ENCODE data around the gene SPEG. TPM values are rescaled to one million over a fixed set of nuclear protein-coding genes. Genes with fewer than 3 reads are reported as not detected.
A peak's percentile ranks its signal among the peaks of the same experiment; 100 is the strongest.

Gene SPEG
- total RNA-seq, 2 experiments from 2014 or later, result 2.0 to 2.6 TPM

GRCh38 chr2:219526320-219527075, 91.9 kb downstream of the SPEG start:
- H3K9me3 Mint-ChIP-seq, result no peaks in the 10 kb centered on the region
- H3K4me1 Mint-ChIP-seq, result peaks cover 3% of the 10 kb centered on the region
- peaks cover 79% of the 10 kb centered on the region for H3K27me3 Mint-ChIP-seq
- POLR2A ChIA-PET, result interaction anchor here (1.0 kb wide), 1 partner anchor 17 kb away, joined by 3 read pairs; no protein-coding TSS in a partner anchor
- no peak overlapping the region for H3K27ac Mint-ChIP-seq
- no peak overlapping the region for H3K4me3 Mint-ChIP-seq
- CTCF ChIA-PET, result interaction anchor here (1.3 to 9.6 kb wide), 4 partner anchors 10 to 124 kb away, joined by 4 to 79 read pairs (median 8); partner anchors contain the start of genes CHPF and TMEM198
- H3K36me3 Mint-ChIP-seq (ENCODE audit: low read depth), result no peaks in the 10 kb centered on the region
- DNase-seq, result no peak

DNA sequence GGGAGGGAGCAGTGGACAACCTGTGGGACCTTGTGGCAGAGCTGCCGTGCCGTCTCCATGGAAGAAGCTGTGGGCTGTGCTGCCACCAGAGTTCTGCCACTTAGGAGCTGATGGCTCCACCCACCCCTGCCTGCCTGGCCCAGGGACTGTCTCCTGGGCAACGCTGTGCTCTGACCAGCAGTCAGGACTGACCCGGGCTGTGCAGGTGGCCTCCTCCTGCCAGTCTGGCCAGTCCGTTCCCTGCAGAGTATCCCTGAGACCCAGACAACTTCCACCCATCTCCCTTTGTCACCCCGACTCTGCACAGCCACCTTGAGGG, 92.4 kb downstream of the SPEG start:
- ChIA-PET CTCF (interaction anchor here (1.6 to 9.6 kb wide), 3 partner anchors 11 to 124 kb away, joined by 5 to 79 read pairs (median 11); partner anchors contain the start of genes CHPF and TMEM198), POLR2A (interaction anchor here (1.0 kb wide), 1 partner anchor 17 kb away, joined by 3 read pairs; no protein-coding TSS in a partner anchor)
- peaks cover 74% of the 10 kb centered on the region for H3K27me3 Mint-ChIP-seq
- no peaks in the 10 kb centered on the region for H3K4me1 Mint-ChIP-seq
- no peak overlapping the region for H3K27ac Mint-ChIP-seq
- H3K4me3 Mint-ChIP-seq, result no peak overlapping the region
- H3K9me3 Mint-ChIP-seq, result no peaks in the 10 kb centered on the region
- H3K36me3 Mint-ChIP-seq (ENCODE audit: low read depth), result no peaks in the 10 kb centered on the region
- DNase-seq, result no peak

- POLR2A ChIA-PET, result no interaction called here
- H3K36me3 Mint-ChIP-seq (ENCODE audit: low read depth), result no peaks in the 10 kb centered on the region
These were observed 92.8 kb downstream of the SPEG start for GRCh38 chr2:219527472-219527871.

DNA sequence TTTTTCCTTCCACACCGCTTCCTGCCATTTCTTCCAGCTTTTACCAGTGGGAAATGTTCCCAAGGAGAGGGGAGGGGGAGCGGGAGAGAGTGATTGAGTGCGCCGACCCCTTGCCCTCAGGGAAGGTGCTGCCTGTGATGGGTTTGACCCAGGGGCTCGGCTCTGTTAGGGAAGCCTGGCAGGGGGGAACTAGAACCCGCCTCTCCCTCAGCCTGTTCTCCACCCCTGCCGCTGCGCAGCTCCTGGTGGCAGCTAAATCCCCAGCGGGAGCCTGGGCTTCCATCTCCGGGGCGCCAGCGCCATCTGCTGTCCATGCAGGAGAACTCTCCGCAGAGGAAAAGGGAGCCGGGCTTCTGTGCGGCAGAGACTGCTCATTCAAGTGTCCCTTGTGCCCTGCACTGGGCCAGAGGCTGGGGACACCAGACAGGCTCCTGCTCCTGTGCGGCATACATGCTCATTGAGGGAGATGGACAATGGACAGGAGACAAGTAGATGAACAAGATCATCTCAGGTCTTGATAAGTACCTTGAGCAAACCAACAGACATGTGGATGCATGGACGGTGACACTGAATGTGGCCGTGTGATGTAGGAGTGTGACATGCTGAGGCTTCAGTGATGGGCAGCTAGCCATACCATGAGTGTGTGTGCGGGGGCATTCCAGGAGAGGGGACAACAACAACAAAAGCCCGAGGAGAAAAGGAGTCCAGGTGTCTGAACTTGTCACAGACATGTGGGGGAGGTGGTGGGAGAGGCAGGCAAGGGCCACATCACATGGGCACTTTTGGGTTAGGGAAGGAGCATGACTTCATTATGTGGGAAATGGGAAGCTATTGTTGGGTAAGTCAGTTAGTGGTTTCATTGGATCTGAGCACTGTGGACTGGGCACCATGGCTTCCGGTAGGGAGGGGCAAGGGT, 95.7 kb downstream of the SPEG start:
- Mint-ChIP-seq H3K4me1 (no peaks in the 10 kb centered on the region), H3K4me3 (no peak overlapping the region), H3K9me3 (no peaks in the 10 kb centered on the region), H3K27me3 (peaks cover 49% of the 10 kb centered on the region), H3K27ac (no peak overlapping the region), H3K36me3 (ENCODE audit: low read depth) (no peaks in the 10 kb centered on the region)
- peak; percentile 87 for DNase-seq
- ChIA-PET CTCF (interaction anchor here (0.6 to 9.6 kb wide), 41 partner anchors 10 to 203 kb away, joined by 3 to 79 read pairs (median 4); partner anchors contain the start of genes CHPF, DNPEP, GMPPA and STK11IP), POLR2A (no interaction called here)

More at GRCh38 chr2:219527472-219527871, 92.8 kb downstream of the SPEG start:
- CTCF ChIA-PET, result interaction anchor here (1.3 to 9.6 kb wide), 5 partner anchors 9 to 125 kb away, joined by 3 to 79 read pairs (median 11); partner anchors contain the start of genes CHPF, GMPPA and TMEM198
- H3K4me3 Mint-ChIP-seq, result no peak overlapping the region
- DNase-seq, result no peak
- no peak overlapping the region for H3K27ac Mint-ChIP-seq
- no peaks in the 10 kb centered on the region for H3K9me3 Mint-ChIP-seq
- peaks cover 73% of the 10 kb centered on the region for H3K27me3 Mint-ChIP-seq
- no peaks in the 10 kb centered on the region for H3K4me1 Mint-ChIP-seq

GRCh38 chr2:219531639-219532377, 97.2 kb downstream of the SPEG start:
- no peak overlapping the region for H3K4me3 Mint-ChIP-seq
- no peaks in the 10 kb centered on the region for H3K4me1 Mint-ChIP-seq
- DNase-seq, result no peak
- H3K27ac Mint-ChIP-seq, result no peak overlapping the region
- peaks cover 35% of the 10 kb centered on the region for H3K27me3 Mint-ChIP-seq
- no peaks in the 10 kb centered on the region for H3K36me3 Mint-ChIP-seq (ENCODE audit: low read depth)
- H3K9me3 Mint-ChIP-seq, result no peaks in the 10 kb centered on the region
- POLR2A ChIA-PET, result no interaction called here
- CTCF ChIA-PET, result interaction anchor here (0.6 to 9.6 kb wide), 6 partner anchors 9 to 228 kb away, joined by 3 to 79 read pairs (median 12); partner anchors contain the start of genes CHPF, GMPPA and TMEM198

- H3K36me3 Mint-ChIP-seq (ENCODE audit: low read depth), result no peaks in the 10 kb centered on the region
- H3K27ac Mint-ChIP-seq, result no peak overlapping the region
- ChIA-PET POLR2A (no interaction called here), CTCF (interaction anchor here (1.0 to 9.6 kb wide), 2 partner anchors 8 to 73 kb away, joined by 3 to 79 read pairs; partner anchors contain the start of genes CHPF and TMEM198)
- no peaks in the 10 kb centered on the region for H3K4me1 Mint-ChIP-seq
- DNase-seq, result no peak
- H3K9me3 Mint-ChIP-seq, result no peaks in the 10 kb centered on the region
- H3K4me3 Mint-ChIP-seq, result no peak overlapping the region
- peaks cover 31% of the 10 kb centered on the region for H3K27me3 Mint-ChIP-seq
These were observed 97.7 kb downstream of the SPEG start for GRCh38 chr2:219532378-219532649.

DNA sequence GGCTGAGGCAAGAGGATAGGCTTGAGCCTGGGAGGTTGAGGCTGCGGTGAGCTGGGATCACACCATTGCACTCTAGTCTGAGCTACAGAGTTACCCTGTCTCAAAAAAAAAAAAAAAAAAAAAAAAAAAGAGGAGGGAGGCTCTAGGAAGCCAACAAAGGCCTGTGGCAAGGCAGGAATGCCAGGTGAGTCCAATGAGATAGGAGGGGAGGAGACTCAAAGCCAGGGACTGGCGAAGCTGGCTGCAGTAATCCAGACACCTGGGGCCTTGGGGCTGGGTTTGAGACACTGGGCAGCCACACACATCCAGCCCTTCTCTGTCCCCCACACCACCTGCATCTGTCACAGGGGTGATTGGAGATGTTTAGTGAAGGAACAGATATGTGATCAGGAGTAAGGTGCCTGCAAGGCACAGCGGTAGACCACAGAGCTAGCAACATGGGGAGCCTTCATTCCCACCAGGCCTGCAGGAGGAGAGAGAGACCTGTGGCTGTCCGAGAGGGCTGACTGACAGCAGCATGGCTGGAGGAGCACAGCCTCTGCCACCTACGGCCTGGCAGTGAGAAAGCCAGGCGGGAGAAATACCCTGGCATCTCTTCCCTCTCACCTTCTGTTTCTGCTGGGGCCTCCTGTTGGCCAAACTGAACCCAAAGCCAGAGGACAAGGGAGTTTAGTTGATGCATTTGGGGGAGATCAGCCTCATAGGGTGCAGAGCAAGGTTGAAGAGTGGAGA, 99.5 kb downstream of the SPEG start:
- Mint-ChIP-seq H3K4me1 (no peaks in the 10 kb centered on the region), H3K9me3 (no peaks in the 10 kb centered on the region), H3K36me3 (ENCODE audit: low read depth) (no peaks in the 10 kb centered on the region), H3K27ac (no peak overlapping the region), H3K4me3 (no peak overlapping the region), H3K27me3 (peaks cover 17% of the 10 kb centered on the region)
- ChIA-PET CTCF (interaction anchor here (0.8 to 1.1 kb wide), 2 partner anchors 16 to 36 kb away, joined by 3 read pairs; partner anchors contain the start of gene GMPPA), POLR2A (no interaction called here)
- no peak for DNase-seq

- Mint-ChIP-seq H3K27me3 (no peaks in the 10 kb centered on the region), H3K4me3 (no peak overlapping the region), H3K27ac (no peak overlapping the region), H3K4me1 (peaks cover 4% of the 10 kb centered on the region), H3K36me3 (ENCODE audit: low read depth) (no peaks in the 10 kb centered on the region), H3K9me3 (no peaks in the 10 kb centered on the region)
- POLR2A ChIA-PET, result no interaction called here
- CTCF ChIA-PET, result interaction anchor here (0.6 to 1.3 kb wide), 2 partner anchors 25 to 106 kb away, joined by 3 to 5 read pairs; no protein-coding TSS in a partner anchor
- DNase-seq, result no peak
These were observed 101.8 kb downstream of the SPEG start for GRCh38 chr2:219536425-219536824.

GRCh38 chr2:219536967-219537366, 102.3 kb downstream of the SPEG start:
- Mint-ChIP-seq H3K9me3 (no peaks in the 10 kb centered on the region), H3K36me3 (ENCODE audit: low read depth) (no peaks in the 10 kb centered on the region), H3K27ac (peak overlapping the region; percentile 13), H3K27me3 (no peaks in the 10 kb centered on the region), H3K4me1 (peaks cover 7% of the 10 kb centered on the region), H3K4me3 (no peak overlapping the region)
- ChIA-PET CTCF (interaction anchor here (1.0 to 7.3 kb wide), 3 partner anchors 9 to 106 kb away, joined by 3 to 79 read pairs (median 3); no protein-coding TSS in a partner anchor), POLR2A (no interaction called here)
- no peak for DNase-seq

DNA sequence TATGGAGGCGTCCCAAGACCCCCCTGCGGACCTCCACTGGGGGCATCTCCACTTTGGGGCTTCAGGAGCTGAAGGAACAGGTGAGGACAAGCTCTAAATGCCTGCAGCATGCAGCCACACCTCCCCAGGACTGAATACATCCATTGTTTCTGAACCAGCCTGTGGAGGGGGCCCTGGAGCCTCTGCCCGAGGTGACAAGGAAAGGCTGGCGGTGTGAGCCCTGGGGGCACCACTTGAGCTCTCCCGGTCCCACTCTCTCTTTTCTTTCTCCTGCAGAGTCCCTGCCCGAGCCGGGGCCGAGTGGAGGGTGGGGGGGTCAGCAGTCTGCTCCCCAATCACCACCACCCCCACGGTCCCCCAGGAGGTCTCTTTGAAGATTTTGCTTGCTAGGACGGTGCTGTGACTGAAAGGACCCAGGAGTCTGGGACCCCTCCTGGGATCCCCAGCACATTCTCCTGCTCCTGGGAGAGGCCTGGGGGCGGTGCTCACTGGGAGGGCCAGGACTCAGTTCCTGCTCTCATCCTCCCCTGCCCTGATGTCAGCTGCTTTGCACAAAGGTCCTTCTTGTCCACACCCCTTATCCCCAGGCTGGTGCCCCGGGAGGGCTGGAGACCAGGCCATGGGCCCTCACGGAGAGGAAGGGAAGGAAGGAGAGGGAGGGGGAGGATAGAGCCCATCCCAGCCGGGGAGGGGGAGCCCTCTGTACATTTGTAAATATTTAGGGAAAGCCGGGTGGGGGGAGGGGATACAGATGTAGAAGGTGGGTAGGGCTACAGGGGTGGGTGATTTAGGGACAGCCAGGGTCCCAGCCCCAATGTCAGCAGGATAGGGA, 103.2 kb downstream of the SPEG start:
- Mint-ChIP-seq H3K9me3 (no peaks in the 10 kb centered on the region), H3K36me3 (ENCODE audit: low read depth) (no peaks in the 10 kb centered on the region), H3K4me1 (peaks cover 16% of the 10 kb centered on the region), H3K27ac (no peak overlapping the region), H3K27me3 (no peaks in the 10 kb centered on the region), H3K4me3 (no peak overlapping the region)
- CTCF ChIA-PET, result interaction anchor here (1.0 to 7.3 kb wide), 3 partner anchors 10 to 105 kb away, joined by 3 to 79 read pairs (median 3); no protein-coding TSS in a partner anchor
- no peak for DNase-seq
- POLR2A ChIA-PET, result no interaction called here

- no peaks in the 10 kb centered on the region for H3K9me3 Mint-ChIP-seq
- CTCF ChIA-PET, result interaction anchor here (1.2 to 7.3 kb wide), 3 partner anchors 11 to 106 kb away, joined by 3 to 79 read pairs (median 4); no protein-coding TSS in a partner anchor
- H3K4me1 Mint-ChIP-seq, result peaks cover 16% of the 10 kb centered on the region
- POLR2A ChIA-PET, result no interaction called here
- DNase-seq, result no peak
- no peak overlapping the region for H3K4me3 Mint-ChIP-seq
- no peaks in the 10 kb centered on the region for H3K36me3 Mint-ChIP-seq (ENCODE audit: low read depth)
- H3K27me3 Mint-ChIP-seq, result no peaks in the 10 kb centered on the region
- no peak overlapping the region for H3K27ac Mint-ChIP-seq
These were observed 103.9 kb downstream of the SPEG start for GRCh38 chr2:219538504-219538951.
